Ovary (tissue), 3 donors: ENCODE data around the gene DYDC1.

Experiments used
- CTCF ChIP-seq, 3 donors: fragments of 450-650 bp in 2 of 3; fragments of 200-600 bp in 1 of 3; IDR thresholded peaks; one replicate each; pipeline versions ENCODE4 v1.5.1 to v1.8.0; 2016 to 2022; ENCODE audit warnings: antibody characterized with exemption in 3 of 3, mild to moderate bottlenecking in 1 of 3
- EP300 ChIP-seq: sonication (generic); formaldehyde crosslinking; IDR thresholded peaks from one replicate; pipeline ENCODE4 v1.6.1; 2017; ENCODE audit warnings: antibody characterized with exemption
- POLR2A ChIP-seq: fragments of 450-650 bp; IDR thresholded peaks from one replicate; pipeline ENCODE4 v1.6.1; 2017; ENCODE audit warnings: antibody characterized with exemption, mild to moderate bottlenecking, moderate library complexity
- donor health status: DM: no; HTN: no; CAD: no.

- no peak for TF ChIP-seq EP300
- no peak for TF ChIP-seq CTCF (IDR thresholded peaks at IDR 0.05)
- no peak for TF ChIP-seq POLR2A
Measured at GRCh38 chr10:80321183-80321582, 35.4 kb downstream of the DYDC1 start.
